Middle frontal gyrus (tissue), 1 donor: ENCODE data around the gene ENTPD7.

Source experiments
- DNase-seq: peaks from one replicate; pipeline ENCODE4 v3.0.0-alpha.2; 2015; ENCODE audit warnings: low spot score; ENCODE audit errors: extremely low spot score

Gene ENTPD7

GRCh38 chr10:99647601-99648151 lies 11.6 kb upstream of the ENTPD7 start:
- DNase-seq: no peak

DNA sequence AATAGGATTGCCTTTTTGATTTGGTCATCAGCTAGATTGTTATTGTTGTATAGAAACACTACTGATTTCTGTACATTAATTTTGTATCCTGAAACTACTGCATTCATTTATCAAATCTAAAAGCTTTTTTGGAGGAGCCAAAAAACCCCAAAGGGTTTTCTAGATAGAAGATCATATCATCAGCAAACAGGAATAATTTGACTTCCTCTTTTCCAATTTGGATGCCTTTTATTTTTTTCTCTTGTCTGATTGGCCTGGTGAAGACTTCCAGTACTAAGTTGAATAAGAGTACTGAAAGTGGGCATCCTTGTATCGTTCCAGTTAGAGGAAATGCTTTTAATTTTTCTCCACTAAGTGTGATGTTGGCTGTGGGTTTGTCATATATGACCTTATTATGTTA lies 10.6 kb upstream of the ENTPD7 start:
- no peak for DNase-seq

DNA sequence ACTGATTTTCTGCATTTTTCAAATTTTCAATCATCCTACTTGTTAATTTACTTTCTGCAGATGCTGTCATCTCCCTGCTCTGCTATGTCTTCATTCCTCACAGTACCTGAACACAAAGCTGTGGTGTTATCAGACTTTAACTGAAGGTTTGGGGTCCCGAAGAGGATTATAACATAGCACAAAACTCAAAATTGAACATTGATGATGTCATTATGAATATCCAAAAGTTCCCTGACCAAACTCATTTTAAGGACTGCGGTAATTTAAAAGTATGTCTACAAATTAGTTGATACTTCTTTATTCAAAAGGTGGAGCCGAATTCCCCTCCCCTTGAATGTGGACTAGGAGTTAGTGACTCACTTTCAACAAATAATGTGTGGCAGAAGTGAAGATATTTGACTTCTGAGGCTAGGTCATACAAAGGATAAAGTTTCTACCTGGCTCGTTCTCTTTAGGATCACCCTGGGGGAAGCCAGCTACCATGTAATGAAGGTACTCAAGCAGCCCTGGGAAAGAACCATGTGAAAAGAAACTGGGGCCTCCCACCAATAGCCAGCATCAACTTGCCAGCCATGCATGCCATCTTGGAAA lies 6.4 kb upstream of the ENTPD7 start:
- no peak for DNase-seq

DNA sequence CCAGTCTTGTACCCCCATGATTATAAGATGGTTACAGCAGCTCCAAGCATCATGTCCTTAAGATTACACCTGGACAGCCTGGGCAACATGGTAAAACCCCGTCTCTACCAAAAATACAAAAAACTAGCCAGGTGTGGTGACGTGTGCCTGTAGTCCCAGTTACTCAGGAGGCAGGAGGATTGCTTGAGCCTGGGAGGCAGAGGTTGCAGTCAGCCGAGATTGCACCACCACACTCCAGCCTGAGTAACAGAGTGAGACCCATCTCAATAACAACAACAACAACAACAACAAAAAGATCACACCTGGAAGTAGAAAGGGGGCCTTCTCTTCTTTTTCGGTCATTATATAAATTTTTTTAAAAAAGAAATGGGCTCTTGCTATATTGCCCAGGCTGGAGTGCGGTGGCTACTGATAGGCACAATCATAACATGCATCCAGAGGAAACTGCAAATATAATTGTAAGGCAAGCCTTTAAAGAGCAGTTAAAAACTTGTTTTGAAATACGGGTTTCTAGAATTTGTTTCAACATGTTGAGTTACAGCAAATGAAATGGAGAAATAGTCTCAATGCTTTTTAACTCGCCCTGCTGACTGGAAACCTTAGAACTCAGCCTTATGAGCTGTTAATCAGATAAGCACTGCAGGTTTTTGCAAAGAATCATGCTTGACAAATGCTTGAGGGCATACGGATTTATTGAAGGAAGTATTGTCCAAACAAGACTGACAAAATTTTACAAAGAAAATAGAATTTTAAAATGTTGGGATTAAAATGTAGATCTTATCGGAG lies 4.7 kb upstream of the ENTPD7 start:
- no peak for DNase-seq

GRCh38 chr10:99656199-99657064 lies 2.9 kb upstream of the ENTPD7 start:
- DNase-seq: no peak

- no peak for DNase-seq
These were observed 683 bp upstream of the ENTPD7 start for GRCh38 chr10:99658622-99659030.

- DNase-seq: no peak
These were observed 608 bp downstream of the ENTPD7 start for GRCh38 chr10:99659868-99660366.

- DNase-seq: no peak
These were observed 1.5 kb downstream of the ENTPD7 start for GRCh38 chr10:99660662-99661376.

DNA sequence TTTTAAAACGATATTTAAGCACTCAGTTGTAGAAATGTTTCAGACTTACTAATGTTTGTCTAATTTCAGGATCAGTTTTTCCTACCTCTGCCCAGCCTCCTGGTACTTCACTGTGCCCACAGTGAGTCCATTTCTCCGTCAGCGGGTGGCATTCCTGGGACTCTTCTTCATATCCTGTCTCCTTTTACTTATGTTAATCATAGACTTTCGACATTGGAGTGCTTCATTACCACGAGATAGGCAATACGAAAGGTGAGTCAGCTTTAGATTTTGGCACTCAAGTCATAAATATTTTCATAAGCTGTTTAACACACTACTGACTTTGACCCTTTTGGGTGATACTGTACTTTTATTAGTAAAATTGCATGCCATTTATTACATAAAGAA lies 2.1 kb downstream of the ENTPD7 start:
- no peak for DNase-seq

DNA sequence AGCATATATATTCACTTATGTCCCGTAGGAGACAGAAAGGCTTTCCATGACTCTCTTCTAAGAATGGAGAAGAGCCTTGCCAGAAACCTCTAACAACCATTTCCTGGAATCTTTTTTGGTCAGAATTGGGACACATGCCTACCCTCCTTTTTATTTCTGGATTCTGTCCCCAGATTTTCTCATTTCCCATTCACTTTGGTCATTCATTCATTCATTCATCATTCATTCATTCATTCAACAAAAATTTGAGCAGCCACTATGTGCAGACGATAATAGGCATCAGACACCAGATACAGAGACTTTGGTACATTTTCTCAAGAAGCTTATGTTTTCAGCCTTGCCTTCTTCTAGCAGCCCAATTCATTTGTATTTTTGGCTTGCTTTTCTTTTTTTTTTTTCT lies 6.0 kb downstream of the ENTPD7 start:
- DNase-seq: no peak

DNA sequence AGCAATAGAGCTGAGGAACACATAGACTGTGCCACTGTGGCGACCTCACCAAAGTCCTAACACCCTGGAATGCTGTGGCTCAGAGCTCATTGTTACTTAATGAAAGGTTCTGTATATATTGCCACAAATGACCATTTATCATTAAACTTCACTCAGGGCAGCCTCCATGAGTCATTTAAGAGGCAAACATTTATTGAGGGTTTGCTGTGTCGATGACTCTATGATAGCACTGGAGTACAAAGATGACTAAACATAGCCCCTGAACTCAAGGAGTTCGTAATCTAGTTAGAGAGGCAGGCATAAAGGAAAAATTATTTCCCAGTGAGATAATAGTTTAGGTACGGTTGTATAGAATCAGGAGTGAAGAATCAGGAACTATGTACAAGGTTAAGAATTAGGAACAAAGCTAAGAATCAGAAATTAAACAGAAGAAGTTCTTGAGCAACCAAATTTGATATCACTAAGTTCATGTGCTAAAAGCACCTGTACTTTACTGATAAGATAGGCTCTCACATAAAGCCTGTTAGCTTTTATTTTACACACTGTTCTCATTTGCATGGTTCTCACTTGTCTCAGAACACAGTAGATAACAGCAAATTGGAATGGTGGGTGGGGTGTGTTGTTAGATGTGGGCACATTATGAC lies 7.9 kb downstream of the ENTPD7 start:
- DNase-seq: no peak

DNA sequence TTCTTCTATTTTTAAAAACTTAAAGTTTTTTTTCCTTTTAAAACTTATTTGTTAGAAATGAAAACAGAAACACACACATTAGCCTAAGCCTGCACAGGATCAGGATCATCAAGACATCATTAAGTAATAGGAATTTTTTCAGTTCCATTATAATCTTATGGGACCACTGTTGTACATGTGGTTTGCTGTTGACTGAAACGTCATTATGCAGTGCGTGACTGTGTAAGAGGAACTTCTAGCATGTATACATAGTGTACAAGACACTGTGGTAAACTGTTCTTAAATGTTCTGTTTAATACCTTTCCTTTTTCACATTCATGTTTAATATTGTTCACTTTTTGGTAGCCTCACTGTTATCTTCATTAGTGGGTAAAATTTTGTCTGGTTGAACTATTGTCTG lies 12.1 kb downstream of the ENTPD7 start:
- DNase-seq: no peak

- DNase-seq: no peak
These were observed 13.6 kb downstream of the ENTPD7 start for GRCh38 chr10:99672884-99673283.

DNA sequence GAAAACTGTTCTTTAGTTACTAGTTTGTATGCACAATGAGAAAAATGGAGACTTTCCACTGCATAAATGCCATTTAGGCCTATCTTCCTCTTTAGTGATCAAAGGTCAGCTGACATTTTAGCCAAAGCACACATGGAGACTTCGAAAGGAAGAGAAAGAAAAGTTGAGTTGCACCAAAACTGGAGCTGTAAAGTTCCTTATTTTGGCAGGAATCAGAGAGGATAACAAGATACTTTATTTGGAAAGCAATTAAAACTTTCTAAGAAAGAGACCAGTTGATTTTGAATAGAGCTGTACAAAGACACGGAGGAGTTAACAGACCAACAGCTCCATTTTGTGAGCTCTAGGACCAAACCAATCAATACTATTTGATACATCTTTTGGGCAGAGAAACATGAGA lies 14.2 kb downstream of the ENTPD7 start:
- DNase-seq: no peak

GRCh38 chr10:99674762-99675161 lies 15.5 kb downstream of the ENTPD7 start:
- no peak for DNase-seq

- no peak for DNase-seq
These were observed 17.1 kb downstream of the ENTPD7 start for GRCh38 chr10:99676426-99676825.

GRCh38 chr10:99676895-99677294 lies 17.6 kb downstream of the ENTPD7 start:
- no peak for DNase-seq

DNA sequence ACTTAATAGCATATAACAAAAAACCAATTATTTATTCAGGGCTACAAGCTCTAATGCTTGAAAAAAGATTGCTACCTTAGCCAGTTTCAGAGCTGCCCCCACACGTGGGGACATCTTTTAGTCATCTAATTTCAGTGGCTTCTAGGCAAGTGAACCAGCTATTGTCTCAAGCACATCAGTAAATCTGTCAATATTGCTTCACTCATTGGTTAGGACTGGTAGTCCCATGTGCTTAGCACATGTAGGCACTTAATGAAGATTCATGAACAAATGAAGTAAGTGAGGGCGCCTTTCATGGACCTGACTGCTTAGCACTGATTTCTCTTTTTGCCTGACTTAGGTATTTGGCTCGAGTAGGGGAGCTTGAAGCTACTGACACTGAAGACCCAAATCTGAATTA lies 19.6 kb downstream of the ENTPD7 start:
- DNase-seq: no peak

DNA sequence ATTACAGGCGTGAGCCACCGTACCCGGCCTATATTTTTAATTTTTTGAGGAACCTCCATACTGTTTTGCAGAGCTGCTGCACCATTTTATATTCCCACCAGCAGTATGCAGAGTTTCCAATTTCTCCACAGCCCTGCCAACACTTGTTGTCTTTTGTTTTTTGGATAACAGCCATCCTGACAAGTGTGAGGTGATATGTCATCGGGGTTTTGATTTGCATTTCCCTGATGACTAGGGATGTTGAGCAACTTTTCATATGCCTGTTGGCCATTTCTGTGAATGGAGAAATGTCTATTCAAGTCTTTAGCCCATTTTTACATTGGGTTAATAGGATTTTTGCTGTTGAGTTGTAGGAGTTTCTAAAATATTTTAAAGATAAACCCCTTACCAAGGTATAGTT lies 22.2 kb downstream of the ENTPD7 start:
- no peak for DNase-seq

- no peak for DNase-seq
These were observed 22.7 kb downstream of the ENTPD7 start for GRCh38 chr10:99682032-99682431.

- no peak for DNase-seq
These were observed 23.4 kb downstream of the ENTPD7 start for GRCh38 chr10:99682752-99683151.
